HepG2 (cell line): ENCODE data around the gene PNKD. TPM values are rescaled to one million over a fixed set of nuclear protein-coding genes. Genes with fewer than 3 reads are reported as not detected.

Source experiments
- ATAC-seq: fragments of 200-7000 bp; cut with Tn5 transposase; 3 replicates; pipeline ENCODE4 v1.9.1; 2020; ENCODE audit warnings: mild to moderate bottlenecking, moderate library complexity
- BruUV-seq: library from RNA; stranded (reverse); fragments of 400-500 nt; replicated peaks from 2 replicates; lab custom pipeline; 2021; lab: Mats Ljungman, UMichigan
- CTCF ChIA-PET: fragments of 300-600 bp; formaldehyde crosslinking; extraction: SDS; loops from one replicate; lab custom pipeline; 2021; ENCODE audit warnings: low total read pairs, inconsistent platforms, low intra/inter-chr PET ratio; lab: Yijun Ruan, JAX
- POLR2A ChIA-PET: fragments of 350-600 bp; sonication (Branson Sonifier 250); formaldehyde crosslinking; loops from one replicate; lab custom pipeline; 2020; ENCODE audit warnings: antibody characterized with exemption, inconsistent platforms; lab: Yijun Ruan, JAX
- DNase-seq: peaks from one replicate; pipeline ENCODE4 v3.0.0-alpha.2; 2015; ENCODE audit warnings: low spot score
- FAIRE-seq: peaks from 3 replicates; lab custom pipeline; 2011; peaks lifted over from hg19 to GRCh38; lab: Jason Lieb, UNC
- H2AFZ ChIP-seq: one replicate; pipeline ENCODE4 v1.6.1; 2011; ENCODE audit warnings: low read length, inconsistent platforms
- H3K27ac ChIP-seq: fragments of 300-600 bp; 3 replicates; pipeline ENCODE4 v1.8.0; 2011; ENCODE audit warnings: mixed run types, mild to moderate bottlenecking, mixed read lengths, low read length, inconsistent platforms; ENCODE audit not compliant: insufficient read depth; ENCODE audit errors: extremely low read length
- H3K27me3 ChIP-seq, 2 experiments: fragments of 200-600 bp in 1 of 2; 2 replicates in 1 of 2; 3 replicates in 1 of 2; pipeline versions ENCODE4 v1.6.0 to v1.8.0; 2011; ENCODE audit warnings: low read length in 2 of 2, mild to moderate bottlenecking in 2 of 2, moderate library complexity in 2 of 2, inconsistent platforms in 1 of 2; ENCODE audit not compliant: insufficient read depth in 2 of 2, control insufficient read depth in 1 of 2
- H3K36me3 ChIP-seq, 2 experiments: fragments of 200-600 bp in 1 of 2; replicated peaks in 1 of 2; 2 replicates in 1 of 2; 3 replicates in 1 of 2; pipeline versions ENCODE4 v1.5.1 to v1.8.0; 2011; ENCODE audit warnings: low read length in 2 of 2, inconsistent platforms in 1 of 2; ENCODE audit not compliant: insufficient read depth in 2 of 2, control insufficient read depth in 1 of 2
- H3K4me1 ChIP-seq: 2 replicates; pipeline ENCODE4 v1.5.1; 2012; ENCODE audit warnings: low read length, inconsistent platforms; ENCODE audit not compliant: insufficient read depth
- H3K4me2 ChIP-seq: 2 replicates; pipeline ENCODE4 v1.6.0; 2011; ENCODE audit warnings: low read depth, low read length, inconsistent platforms
- H3K4me3 ChIP-seq, 3 experiments: fragments of 200-600 bp in 1 of 3; sonication (generic), shearing (Covaris generic) in 1 of 3; replicated peaks in 1 of 3; 2 replicates each; pipeline ENCODE4 v1.5.1; 2011 to 2016; ENCODE audit warnings: low read length in 3 of 3, inconsistent platforms in 2 of 3, low read depth in 2 of 3, mild to moderate bottlenecking in 2 of 3, control low read depth in 1 of 3, mixed read lengths in 1 of 3; ENCODE audit not compliant: insufficient read depth in 1 of 3
- H3K79me2 ChIP-seq: one replicate; pipeline ENCODE4 v1.6.1; 2011; ENCODE audit warnings: low read length, inconsistent platforms; ENCODE audit not compliant: insufficient read depth
- H3K9ac ChIP-seq: 2 replicates; pipeline ENCODE4 v1.6.0; 2011; ENCODE audit warnings: mild to moderate bottlenecking, low read depth, low read length, inconsistent platforms; ENCODE audit not compliant: insufficient read depth
- H3K9me3 ChIP-seq: 2 replicates; pipeline ENCODE4 v1.5.1; 2012; ENCODE audit warnings: mild to moderate bottlenecking, low read length
- H4K20me1 ChIP-seq: 2 replicates; pipeline ENCODE4 v1.6.0; 2011; ENCODE audit warnings: inconsistent platforms, mild to moderate bottlenecking, low read length, moderate library complexity; ENCODE audit not compliant: insufficient read depth
- CSRNP2 ChIP-seq: sonication (generic); formaldehyde crosslinking; conservative IDR thresholded peaks from 2 replicates; pipeline ENCODE4 v1.8.0; 2022; ENCODE audit warnings: low read depth, missing genetic modification reagents
- HMG20A ChIP-seq: IDR thresholded peaks from 2 replicates; pipeline ENCODE4 v1.6.1; 2016; ENCODE audit warnings: borderline replicate concordance
- KDM4B ChIP-seq: sonication (generic); formaldehyde crosslinking; IDR thresholded peaks from 2 replicates; pipeline ENCODE4 v1.4.0; 2020; ENCODE audit warnings: missing genetic modification reagents
- LBX2 ChIP-seq: sonication (generic); formaldehyde crosslinking; IDR thresholded peaks from 2 replicates; pipeline ENCODE4 v1.5.0; 2020; ENCODE audit warnings: missing genetic modification reagents, mild to moderate bottlenecking, borderline replicate concordance
- MAFG ChIP-seq: sonication (generic); formaldehyde crosslinking; IDR thresholded peaks from 2 replicates; pipeline ENCODE4 v1.5.1; 2020; ENCODE audit warnings: mild to moderate bottlenecking, missing genetic modification reagents
- NFATC3 ChIP-seq: sonication (generic); formaldehyde crosslinking; IDR thresholded peaks from 2 replicates; pipeline ENCODE4 v1.5.1; 2020; ENCODE audit warnings: mild to moderate bottlenecking, missing genetic modification reagents
- NR1H2 ChIP-seq: sonication (generic); formaldehyde crosslinking; IDR thresholded peaks from 2 replicates; pipeline ENCODE4 v1.8.1; 2022; ENCODE audit warnings: low read depth, missing genetic modification reagents, borderline replicate concordance
- PLRG1 ChIP-seq: fragments of 450-650 bp; conservative IDR thresholded peaks from 2 replicates; pipeline ENCODE4 v1.6.1; 2016
- SALL1 ChIP-seq: sonication (generic); formaldehyde crosslinking; IDR thresholded peaks from 2 replicates; pipeline ENCODE4 v1.8.0; 2022; ENCODE audit warnings: mild to moderate bottlenecking, missing genetic modification reagents
- ZBTB46 ChIP-seq: sonication (generic); formaldehyde crosslinking; IDR thresholded peaks from 2 replicates; pipeline ENCODE4 v1.4.0; 2020; ENCODE audit warnings: mild to moderate bottlenecking, missing genetic modification reagents, borderline replicate concordance
- ZNF318 ChIP-seq: sonication (generic); formaldehyde crosslinking; IDR thresholded peaks from 2 replicates; pipeline ENCODE4 v1.4.0; 2020; ENCODE audit warnings: mild to moderate bottlenecking, missing genetic modification reagents
- ZNF543 ChIP-seq: sonication (generic); formaldehyde crosslinking; IDR thresholded peaks from 2 replicates; pipeline ENCODE4 v1.4.0; 2020; ENCODE audit warnings: mild to moderate bottlenecking, missing genetic modification reagents
- ZNF7 ChIP-seq: IDR thresholded peaks from 2 replicates; pipeline ENCODE4 v1.6.1; 2016; ENCODE audit warnings: missing biosample characterization, missing genetic modification reagents
- WGBS: methylation state at CpG from one replicate; pipeline ENCODE4 v1.1.6; 2017; ENCODE audit warnings: low lambda C conversion rate; 5-methylcytosine and 5-hydroxymethylcytosine counted together
- in situ Hi-C: cut with HindIII; loops from 2 replicates; pipeline ENCODE4 v1.10.0; 2017; ENCODE audit warnings: low pct_unique_long_range_greater_than_20kb; ENCODE audit not compliant: extremely low pct_ligation_motif_present
- intact Hi-C: fragments of 100-400 bp; cut with micrococcal nuclease; formaldehyde crosslinking; loops from one replicate; pipeline ENCODE4 v1.10.0; 2022; ENCODE audit not compliant: unreplicated experiment
- polyA plus RNA-seq, 8 experiments: library from polyadenylated mRNA; depleted of rRNA in 3 of 8; stranded (reverse) in 7 of 8; unstranded in 1 of 8; fragments of >200 nt; fragmentation: Illumina TruSeq in 4 of 8; extraction: Trizol in 4 of 8; gene quantifications; 2 replicates each; pipeline versions ENCODE4 v1.2.1 to v1.2.3, GENCODE V29; 2011 to 2016; ENCODE audit warnings: low read depth in 4 of 8, missing spikeins in 1 of 8, mixed read lengths in 1 of 8; ENCODE audit not compliant: insufficient read depth in 1 of 8
- total RNA-seq, 5 experiments: library from RNA; depleted of rRNA; stranded (reverse); fragments of >200 nt; fragmentation: Illumina TruSeq; extraction: Trizol; gene quantifications; 2 replicates each; pipeline ENCODE4 v1.2.3, GENCODE V29; 2016; ENCODE audit warnings: low read depth in 1 of 5

Gene PNKD
- total and polyA plus RNA-seq, 2 of the 13 experiments (the other 11 are each of a cell fraction or from before 2014, with no cell fraction given) = 55.9 to 80.4 TPM

- in situ Hi-C loops = no loop called here
- Histone ChIP-seq H3K4me2 (no peak overlapping the region), H3K4me3 (no peak overlapping the region; a peak in 1 of 6 replicates), H4K20me1 (no peaks in the 10 kb centered on the region), H3K27ac (peak overlapping the region; percentile 56), H3K9me3 (no peaks in the 10 kb centered on the region), H3K79me2 (peaks cover 7% of the 10 kb centered on the region), H3K4me1 (peaks cover 65% of the 10 kb centered on the region), H3K9ac (peak overlapping the region; percentile 27), H3K27me3 (no peaks in the 10 kb centered on the region; a peak in 1 of 5 replicates), H2AFZ (no peak overlapping the region), H3K36me3 (peaks cover 19 to 40% of the 10 kb centered on the region in 2 experiments)
- no TSS peak for BruUV-seq
- intact Hi-C loops = no loop called here
- 89% methylated on average over 8 of the region's 8 CpGs for WGBS
- TF ChIP-seq ZNF543 (CRISPR knock-in tag) (peak; percentile 16; the same call in 1 of the 2 replicates), SALL1 (CRISPR knock-in tag) (0 out of 2 replicates have a peak, but pooled peaks have one; percentile 11), ZNF7 (CRISPR knock-in tag) (no peak), HMG20A (CRISPR knock-in tag) (no peak), ZBTB46 (no peak), NFATC3 (CRISPR knock-in tag) (no peak), NR1H2 (CRISPR knock-in tag) (no peak), CSRNP2 (no peak), ZNF318 (CRISPR knock-in tag) (0 out of 2 replicates have a peak, but pooled peaks have one; percentile 14), KDM4B (no peak), MAFG (CRISPR knock-in tag) (no peak), LBX2 (CRISPR knock-in tag) (no peak), PLRG1 (no peak)
- FAIRE-seq (no peak), ATAC-seq (no peak), DNase-seq (no peak)
- POLR2A ChIA-PET = interaction anchor here (0.8 kb wide), 1 partner anchor 25 kb away, joined by 3 read pairs; no protein-coding TSS in a partner anchor
- CTCF ChIA-PET = no interaction called here
Observed at GRCh38 chr2:218265626-218266025, 4.7 kb upstream of the PNKD start.
